Thyroid gland (tissue), 4 donors: ENCODE results near the gene LIMCH1.

Source experiments
- POLR2A ChIP-seq, 2 donors: fragments of 450-650 bp; IDR thresholded peaks; one replicate each; pipeline ENCODE4 v1.6.1; 2017; ENCODE audit warnings: antibody characterized with exemption in 2 of 2, mild to moderate bottlenecking in 2 of 2, moderate library complexity in 1 of 2
- TF ChIP-seq, protein P1 (sequence below), 6 experiments: fragments of 200-600 bp in 3 of 6; fragments of 450-650 bp in 3 of 6; sonication (generic) in 3 of 6; IDR thresholded peaks; one replicate each; pipeline ENCODE4 v1.5.1; 2016 to 2019; ENCODE audit warnings: antibody characterized with exemption in 6 of 6, mild to moderate bottlenecking in 2 of 6, inconsistent platforms in 1 of 6, moderate library complexity in 1 of 6

DNA sequence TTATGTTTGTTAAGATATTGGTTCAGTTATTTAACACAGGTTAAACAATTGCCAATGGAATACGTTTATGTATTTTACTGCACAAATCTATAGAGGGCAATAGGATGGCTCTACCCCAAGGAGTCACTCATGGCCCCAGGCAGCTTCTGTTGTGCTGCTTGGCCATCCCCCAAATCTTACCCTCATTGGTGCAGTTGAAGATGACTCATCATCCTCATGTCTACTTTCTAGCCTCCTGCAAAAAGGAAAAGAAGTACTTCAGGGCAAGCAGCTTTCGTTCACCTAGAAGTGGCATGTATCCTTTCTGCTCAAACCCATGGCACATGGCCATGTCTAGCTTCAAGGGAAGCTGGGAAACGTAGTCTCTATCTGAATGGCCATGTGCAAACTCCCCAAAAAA lies 196.4 kb downstream of the LIMCH1 start:
- TF ChIP-seq, protein P1, sequence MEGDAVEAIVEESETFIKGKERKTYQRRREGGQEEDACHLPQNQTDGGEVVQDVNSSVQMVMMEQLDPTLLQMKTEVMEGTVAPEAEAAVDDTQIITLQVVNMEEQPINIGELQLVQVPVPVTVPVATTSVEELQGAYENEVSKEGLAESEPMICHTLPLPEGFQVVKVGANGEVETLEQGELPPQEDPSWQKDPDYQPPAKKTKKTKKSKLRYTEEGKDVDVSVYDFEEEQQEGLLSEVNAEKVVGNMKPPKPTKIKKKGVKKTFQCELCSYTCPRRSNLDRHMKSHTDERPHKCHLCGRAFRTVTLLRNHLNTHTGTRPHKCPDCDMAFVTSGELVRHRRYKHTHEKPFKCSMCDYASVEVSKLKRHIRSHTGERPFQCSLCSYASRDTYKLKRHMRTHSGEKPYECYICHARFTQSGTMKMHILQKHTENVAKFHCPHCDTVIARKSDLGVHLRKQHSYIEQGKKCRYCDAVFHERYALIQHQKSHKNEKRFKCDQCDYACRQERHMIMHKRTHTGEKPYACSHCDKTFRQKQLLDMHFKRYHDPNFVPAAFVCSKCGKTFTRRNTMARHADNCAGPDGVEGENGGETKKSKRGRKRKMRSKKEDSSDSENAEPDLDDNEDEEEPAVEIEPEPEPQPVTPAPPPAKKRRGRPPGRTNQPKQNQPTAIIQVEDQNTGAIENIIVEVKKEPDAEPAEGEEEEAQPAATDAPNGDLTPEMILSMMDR (IDR thresholded peaks at IDR 0.05) = no peak
- TF ChIP-seq POLR2A (IDR thresholded peaks at IDR 0.05) = no peak
